Measurements from ENCODE around the gene USP20.
A peak's percentile ranks its signal among the peaks of the same experiment; 100 is the strongest.

The USP20 gene

DNA sequence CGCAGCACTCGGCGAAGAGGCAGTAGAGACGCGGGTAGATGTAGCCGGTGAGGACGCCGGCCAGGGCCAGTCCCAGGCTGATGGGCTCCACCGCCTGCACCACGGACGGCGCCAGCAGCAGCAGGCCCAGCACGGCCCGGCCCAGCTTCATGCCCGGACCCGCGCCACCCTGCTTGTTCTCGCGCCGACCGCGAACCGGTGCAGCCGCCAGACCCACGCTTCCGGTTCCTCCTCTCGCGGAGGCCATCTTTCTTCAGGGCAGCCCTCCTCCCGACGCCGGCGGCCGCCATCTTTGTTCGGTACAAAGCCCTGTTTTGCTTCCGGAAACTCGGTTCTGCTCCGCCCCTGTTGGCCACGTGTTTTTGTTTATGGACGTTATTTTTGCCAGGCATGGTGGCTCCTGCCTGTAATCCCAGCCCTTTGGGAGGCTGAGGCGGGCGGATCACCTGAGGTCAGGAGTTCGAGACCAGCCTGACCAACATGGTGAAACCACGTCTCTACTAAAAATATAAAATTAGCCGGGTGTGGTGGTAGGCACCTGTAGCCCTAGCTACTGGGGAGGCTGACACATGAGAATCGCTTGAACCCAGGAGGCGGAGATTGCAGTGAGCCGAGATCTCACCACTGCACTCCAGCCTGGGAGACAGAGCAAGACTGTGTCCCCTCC is 11.2 kb upstream of the USP20 start, which contains the start of gene TOR1A:
TSS of gene TOR1A (minus strand) at position 202 of the 667 bp plus-strand sequence. CDS start at position 151, 51 bp downstream.
- DNase-seq (ENCODE audit: low read depth in 3 of 3), result peak; percentile 81 to 85 (median 85)

DNA sequence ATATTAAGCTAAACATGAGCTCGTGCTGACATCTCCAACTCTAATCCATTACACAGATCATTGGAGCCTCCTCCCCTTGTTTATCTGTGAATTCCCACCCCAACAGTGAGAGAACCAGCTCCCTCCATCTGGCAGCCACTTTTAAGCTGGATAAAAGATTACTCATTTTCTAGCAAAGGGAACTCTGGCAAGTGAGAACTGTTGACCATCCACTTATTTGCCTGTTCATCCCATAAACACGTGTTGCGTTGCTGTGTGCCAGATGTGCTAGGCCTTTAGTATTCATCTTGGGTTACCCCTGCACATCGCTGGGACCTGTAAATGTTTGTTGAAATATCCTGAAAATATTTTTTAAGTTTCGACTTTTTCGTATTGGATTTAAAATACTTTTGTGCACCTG is 8.9 kb upstream of the USP20 start:
- DNase-seq (ENCODE audit: low read depth in 3 of 3), result no peak

DNA sequence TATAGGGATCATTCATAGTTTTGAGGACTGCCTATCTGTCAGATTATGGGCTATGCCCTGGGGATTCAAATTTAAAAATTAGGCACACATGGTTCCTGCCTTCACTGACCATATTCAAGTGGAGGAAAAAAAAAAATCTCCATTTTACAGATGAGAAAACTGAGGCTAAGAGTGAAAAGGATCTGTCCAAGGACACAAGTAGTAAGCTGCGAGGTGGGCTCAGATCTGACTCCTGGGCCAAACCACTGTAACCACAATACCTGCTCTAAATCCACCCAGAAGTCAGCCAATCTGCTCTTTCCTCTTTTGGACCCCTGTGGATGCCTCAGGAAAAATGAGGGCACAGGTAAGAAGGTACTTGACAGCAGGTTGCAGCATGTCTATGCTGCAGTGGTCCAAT is 8.5 kb upstream of the USP20 start:
- DNase-seq (ENCODE audit: low read depth in 3 of 3), result no peak

DNA sequence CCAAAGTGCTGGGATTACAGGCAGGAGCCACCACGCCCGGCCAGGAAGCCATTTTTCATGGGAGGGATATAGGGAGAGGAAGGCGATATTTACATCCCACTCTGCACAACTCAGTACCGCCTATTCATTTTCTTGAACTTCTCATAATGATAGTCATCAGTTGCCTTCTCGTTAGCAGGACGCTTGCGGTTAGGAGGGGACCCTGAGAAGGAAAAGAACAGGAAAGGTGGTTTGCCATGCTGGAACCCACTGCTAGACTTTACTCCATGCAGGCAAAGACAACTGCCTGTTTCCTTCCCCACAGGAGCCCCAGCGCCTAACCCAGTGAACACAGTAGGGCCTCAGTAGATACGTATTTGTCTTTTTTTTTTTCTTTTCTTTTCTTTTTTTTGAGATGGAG is 7.2 kb upstream of the USP20 start:
- no peak for DNase-seq (ENCODE audit: low read depth in 3 of 3)

DNA sequence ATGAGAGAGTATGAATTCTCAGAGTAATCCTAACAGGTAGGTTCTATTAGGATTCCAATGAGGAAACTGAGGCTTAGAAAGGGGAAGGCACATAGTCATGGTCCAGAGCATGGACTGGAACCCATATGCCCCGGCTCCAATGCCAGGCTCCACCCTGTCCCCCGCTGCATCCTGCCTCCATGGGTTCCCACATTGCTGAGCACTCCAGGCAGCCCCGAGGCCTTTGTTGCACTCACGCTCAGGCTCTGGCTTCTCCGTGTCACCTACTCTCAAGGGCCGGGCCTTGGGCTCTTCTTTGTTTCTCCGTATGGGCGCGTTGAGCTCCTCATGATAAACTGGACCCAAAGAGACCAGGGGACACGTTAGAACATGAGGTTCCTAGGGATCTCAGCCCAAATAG is 6.3 kb upstream of the USP20 start:
- no peak for DNase-seq (ENCODE audit: low read depth in 3 of 3)

DNA sequence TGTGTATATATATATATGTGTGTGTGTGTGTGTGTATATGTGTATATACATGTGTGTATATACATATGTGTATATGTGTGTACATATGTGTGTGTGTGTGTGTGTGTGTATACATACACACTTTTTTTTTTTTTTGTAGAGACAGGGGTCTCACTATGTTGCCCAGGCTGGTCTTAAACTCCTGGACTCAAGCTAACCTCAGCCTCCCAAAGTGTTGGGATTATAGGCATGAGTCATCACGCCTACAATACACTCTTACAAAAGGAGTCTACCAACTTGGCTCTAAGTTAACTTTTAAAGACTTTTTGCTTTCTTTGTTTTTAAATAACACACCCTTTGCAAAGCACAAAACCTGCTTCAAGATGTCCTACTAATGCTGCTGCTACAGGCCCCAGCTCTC is 2.3 kb upstream of the USP20 start:
- DNase-seq (ENCODE audit: low read depth in 3 of 3), result no peak

DNA sequence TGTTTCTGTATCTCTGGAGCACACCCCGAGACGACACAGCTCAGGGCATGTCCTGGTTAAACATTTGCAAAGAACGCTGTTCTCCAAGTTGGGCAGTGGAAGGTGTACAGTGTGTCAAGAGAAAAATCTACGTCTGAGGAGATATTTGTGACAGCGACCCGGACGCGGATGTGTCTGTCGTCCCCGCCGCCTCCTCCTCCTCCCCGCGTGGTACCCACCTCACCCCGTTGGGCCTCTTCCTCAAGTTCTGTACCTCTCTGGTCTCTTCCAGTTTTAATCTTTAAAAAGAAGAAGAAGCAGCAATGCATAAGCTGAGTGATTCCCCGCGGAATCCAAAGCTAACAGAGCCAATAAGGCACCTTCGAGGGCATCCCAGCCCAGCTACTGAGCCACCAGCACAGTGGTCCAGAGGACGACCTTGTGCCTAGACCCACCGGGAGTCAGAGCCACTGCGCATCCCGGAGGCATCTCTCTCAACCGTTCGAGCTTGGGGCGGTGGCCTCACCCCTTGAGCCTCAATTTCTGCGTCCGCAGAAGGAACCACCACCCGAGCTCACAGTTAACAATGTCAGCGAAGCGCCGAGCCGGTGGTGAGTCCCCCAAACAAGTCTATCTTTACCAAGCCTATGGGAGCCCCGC is 650 bp upstream of the USP20 start:
- no peak for DNase-seq (ENCODE audit: low read depth in 3 of 3)

DNA sequence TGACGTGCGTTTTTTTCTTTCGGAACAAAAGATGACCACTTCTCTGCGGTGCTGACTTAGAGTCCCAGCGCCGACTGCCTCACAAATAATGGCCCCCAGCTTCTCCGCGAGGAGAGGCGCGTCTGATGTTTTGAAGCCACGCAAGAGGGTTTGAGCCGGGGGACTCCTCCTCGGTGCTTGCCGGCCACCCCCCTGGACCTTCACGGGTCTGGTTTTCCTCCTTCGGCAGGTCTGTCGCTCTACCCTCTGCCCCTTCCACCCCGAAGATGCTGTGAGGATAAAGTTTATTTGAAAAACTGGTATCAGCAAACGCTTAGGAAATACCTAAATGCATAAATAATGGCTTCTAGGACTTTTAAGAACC is 584 bp downstream of the USP20 start:
- DNase-seq (ENCODE audit: low read depth in 3 of 3), result no peak

DNA sequence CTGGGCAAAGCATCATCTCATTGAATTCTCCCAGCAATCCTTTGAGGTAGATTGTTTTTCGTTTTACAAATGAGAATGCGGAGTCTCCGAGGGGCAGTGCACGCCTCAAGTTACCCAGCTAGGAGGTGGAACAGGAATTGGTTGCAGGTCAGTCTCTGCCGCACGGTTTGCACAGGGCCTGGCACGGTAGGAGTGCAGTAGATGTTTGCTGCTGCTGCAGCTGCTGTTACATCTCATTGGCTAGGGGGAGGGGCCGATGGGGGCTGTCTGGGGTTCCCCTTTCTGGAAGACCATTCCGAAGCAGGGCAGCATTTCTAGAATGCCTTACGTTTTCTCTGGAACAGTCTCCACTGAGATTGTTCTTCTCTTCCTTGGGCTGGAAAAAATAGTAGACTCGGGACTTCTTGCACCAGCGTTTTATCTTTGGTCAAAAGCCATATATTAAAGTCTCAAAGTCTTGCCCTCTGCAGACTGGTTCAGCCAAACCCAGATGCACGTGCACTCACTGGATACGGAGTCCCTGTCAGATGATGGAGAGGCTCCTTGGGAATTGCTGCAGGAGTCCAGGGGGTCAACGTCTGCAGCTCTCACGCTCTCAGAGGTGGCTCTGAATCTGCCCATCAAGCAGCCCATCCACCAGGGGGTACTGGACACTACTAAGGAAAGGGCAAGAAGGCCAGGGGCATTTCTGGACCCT is 1.2 kb downstream of the USP20 start:
- DNase-seq (ENCODE audit: low read depth in 3 of 3), result no peak

DNA sequence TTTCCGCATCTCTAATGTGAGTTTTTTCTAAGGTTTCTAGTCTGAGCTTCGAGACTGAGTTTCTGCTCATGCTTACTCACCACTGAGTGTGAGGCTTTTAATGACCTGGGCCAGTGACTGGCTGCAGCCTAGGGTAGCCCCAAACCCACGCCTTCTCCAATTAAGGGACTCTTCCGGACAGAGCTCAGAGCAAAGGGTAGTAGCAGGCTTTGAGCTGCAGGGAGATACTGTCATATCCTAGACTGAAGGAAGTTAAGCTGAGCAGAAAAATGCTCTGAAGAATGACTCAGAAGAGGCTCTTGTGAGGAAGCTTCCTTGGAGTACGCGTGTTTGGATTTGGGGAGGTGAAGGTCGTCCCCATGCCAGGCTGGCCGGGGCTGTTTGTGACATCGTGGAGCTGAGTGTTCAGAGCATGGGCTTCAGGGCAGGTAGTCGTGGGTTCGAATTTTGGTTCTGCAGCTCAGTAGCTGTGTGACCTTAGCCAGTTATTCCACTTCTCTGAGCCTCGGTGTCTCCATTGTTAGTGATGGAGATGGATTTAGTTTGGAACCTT is 3.5 kb downstream of the USP20 start:
- no peak for DNase-seq (ENCODE audit: low read depth in 3 of 3)

DNA sequence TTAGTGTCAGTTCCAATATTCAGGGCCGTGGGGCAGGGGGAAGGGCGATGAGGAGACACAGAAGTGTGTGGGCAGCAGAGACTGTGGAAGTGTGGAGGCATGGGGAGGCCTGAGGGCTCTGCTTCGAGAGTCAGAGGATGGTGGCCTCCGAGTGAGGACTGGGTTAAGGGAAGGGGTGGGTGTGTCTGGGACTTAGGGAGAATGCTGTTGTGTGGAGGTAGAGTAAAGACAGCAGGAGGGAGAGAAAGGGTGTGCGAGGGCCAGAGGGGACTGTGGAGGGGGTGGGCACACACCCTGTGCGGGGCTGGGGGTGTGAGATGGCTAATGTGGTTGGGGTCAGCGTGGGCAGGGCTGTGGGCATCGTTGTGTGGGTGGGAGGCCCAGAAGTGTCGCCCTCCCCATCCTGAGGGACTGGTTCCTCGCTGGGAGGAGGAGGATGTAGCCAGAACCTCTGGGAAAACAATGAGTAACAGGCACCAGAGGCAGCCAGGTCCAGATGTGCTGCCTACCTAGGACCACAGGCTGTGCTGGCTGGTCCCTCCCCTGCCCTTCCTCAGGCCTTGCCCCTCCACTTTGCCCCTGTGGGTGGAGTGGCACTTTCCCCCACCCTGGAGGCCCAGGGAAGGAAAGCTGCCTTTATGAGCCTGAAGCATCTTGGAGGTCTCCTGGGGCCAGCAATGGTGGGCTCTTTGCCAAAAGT is 4.2 kb downstream of the USP20 start:
- no peak for DNase-seq (ENCODE audit: low read depth in 3 of 3)

DNA sequence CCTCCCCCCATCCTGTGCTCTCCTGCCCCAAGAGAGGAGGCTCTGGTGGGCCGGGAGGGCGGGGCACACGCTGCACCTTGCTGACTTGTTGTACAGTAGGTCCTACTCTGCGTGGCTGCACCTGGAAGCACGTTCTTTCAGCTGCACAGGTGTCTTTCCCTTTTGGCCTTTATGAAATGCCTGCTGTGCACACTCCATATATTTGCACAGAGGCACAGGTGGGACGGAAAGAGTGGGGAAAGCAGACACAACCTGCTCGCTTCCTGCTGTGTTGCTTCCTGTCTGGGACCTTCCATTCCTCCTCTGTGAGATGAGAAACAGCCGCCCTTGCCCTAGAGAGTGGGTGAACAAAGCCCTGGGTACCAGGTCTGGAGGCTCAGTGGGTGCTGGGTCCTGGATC is 4.8 kb downstream of the USP20 start:
- no peak for DNase-seq (ENCODE audit: low read depth in 3 of 3)

DNA sequence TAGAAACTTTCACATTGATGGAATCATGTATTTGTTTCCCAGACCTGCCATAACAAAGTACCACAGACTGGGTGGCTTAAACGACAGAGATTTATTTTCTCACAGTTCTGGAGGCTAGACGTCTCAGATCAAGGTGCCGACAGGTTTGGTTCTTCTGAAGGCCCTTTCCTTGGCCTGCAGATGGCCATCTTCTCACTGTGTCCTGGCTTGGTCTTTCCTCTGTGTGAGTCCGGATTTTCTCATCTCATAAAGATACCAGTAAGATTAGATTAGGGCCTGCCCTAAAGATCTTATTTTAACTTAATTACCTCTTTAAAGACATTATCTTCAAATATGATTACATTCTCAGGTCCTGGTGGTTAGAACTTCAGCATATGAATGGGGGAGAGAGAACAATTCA is 5.8 kb downstream of the USP20 start:
- no peak for DNase-seq (ENCODE audit: low read depth in 3 of 3)

DNA sequence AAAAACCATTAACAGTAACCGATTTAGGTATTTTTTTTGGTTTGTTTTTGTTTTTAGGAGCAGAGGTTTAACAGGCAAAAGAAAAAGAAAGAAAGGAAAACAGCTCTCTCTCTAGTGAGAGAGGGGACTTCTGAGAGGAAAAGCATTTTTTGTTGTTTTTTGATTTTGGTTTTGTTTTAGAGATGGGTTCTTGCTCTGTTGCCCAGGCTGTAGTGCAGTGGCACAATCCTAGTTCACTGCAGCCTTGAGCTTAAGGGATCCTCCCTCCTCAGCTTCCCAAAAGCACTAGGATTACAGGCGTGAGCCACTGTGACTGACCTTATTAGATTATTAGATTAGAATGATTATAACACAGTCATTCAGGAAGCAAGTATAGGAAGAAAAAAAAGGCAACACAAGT is 10.1 kb downstream of the USP20 start:
- no peak for DNase-seq (ENCODE audit: low read depth in 3 of 3)

DNA sequence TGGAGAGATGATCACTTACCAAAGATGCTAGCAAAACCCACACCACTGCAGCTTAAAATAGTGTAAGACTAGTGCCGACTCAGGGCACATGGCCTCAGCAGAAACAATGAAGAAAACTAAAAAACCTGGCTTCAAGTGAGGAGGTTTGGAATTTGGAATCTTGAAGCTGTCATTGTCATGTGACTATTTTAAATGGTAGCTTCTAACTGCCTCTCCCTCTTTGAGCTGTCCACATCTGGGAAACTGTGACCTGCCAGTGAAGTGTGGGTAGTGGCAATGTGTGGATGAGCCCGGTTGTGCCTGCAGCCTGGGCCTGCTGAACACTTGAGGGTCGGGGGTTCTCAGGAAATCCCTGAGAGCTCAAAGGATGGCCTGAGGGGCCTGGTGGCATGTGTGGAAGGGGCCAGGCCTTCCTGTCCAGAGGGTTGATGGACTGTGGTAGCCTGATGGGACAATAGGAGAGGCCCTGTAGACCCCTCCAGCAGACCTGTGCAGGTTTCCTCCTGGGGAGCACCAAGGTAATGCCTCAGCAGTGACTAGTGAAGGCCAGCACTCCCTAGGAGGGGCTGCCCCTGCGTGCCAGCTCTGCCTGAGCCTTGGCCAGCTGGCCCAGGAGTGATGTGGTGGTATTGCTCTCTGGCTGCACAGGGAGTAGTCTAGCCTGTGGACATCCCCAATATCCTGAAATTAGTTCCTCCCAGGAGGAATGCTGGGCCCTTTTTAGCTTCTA is 13.6 kb downstream of the USP20 start:
- DNase-seq (ENCODE audit: low read depth in 3 of 3), result no peak

DNA sequence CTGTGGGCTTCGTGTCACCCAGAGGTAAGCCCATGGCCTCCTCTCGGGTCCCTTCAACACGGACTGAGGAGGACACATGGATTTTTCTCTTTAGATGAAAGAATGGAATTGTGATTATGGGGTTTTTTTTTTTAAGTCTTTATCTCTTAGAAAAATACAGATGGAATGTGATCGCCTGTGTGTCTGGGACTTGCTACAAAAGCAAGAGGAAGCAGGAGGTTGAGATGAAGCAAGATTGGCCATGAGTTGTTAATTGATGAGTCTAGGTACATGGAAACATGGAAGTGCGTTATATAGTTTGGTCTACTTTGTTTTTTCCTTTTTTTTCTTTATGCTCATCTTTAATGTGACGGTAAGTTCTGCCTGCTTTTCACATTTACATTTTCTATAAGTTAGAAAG is 14.6 kb downstream of the USP20 start:
- DNase-seq (ENCODE audit: low read depth in 3 of 3), result no peak

DNA sequence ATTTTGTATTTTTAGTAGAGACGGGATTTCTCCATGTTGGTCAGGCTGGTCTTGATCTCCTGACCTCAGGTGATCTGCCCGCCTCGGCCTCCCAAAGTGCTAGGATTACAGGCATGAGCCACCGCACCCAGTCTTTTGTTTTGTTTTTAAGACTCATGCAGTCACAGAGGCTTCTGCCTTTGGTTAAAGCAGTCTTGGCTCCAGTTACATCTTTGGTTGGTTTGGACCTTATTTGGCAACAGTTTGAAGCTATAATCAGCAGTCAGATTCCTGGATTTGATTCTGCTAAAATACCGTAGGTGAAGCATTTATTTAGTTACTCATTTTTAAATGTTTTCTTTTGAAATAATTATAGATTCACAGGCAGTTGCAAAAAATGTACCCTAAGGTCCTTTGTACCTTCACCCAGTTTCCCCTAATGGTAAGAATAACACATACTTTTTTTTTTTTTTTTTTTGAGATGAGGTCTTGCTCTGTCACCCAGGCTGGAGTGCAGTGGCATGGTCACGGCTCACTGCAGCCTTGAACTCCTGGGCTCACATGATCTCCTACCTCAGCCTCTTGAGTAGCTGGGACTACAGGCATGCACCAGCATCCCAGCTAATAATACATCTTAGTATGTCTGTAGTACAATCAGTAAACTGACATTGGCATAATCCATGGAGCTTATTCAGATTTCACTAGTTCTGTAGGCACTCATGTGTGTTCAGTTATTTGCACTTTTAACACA is 15.7 kb downstream of the USP20 start:
- DNase-seq (ENCODE audit: low read depth in 3 of 3), result no peak

DNA sequence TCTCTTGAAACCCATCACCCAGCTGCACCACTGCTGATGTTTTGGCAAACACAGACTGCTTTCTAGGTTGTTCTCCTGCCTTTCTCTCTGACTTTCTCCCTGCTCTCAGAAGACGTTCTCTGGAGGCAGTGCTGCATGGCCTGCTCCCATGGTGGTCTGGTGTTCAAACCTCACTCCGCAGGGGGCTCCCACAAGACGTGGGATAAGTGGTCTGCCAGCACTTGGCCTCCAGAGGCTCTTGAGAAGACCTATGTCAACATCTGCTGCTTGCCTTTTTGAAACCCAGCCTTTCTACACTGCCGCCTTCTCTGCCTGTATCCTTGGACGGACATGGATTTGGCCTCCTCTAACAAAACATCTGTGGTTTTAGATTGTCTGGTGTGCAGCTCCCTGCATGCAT is 16.6 kb downstream of the USP20 start:
- DNase-seq (ENCODE audit: low read depth in 3 of 3), result no peak

DNA sequence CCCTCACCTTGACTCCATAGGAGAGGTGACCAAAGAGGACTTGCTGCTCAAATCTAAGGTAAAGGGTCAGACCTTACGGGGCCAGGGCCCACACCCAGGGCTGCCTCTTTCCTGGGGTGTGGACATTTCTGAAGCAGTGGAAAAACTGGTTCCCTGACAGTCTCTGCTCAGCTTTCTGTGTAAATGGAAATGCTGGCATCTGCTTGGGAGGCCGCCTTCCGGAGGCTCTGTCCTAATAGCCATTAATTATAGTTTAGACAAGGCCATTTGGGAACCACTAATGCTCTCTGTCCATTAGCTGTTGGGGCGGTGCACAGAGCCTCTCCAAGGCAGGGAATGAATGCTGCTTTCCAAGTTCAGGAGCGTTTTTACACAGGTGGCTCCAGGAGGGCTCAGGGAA is 17.3 kb downstream of the USP20 start:
- DNase-seq (ENCODE audit: low read depth in 3 of 3), result no peak

DNA sequence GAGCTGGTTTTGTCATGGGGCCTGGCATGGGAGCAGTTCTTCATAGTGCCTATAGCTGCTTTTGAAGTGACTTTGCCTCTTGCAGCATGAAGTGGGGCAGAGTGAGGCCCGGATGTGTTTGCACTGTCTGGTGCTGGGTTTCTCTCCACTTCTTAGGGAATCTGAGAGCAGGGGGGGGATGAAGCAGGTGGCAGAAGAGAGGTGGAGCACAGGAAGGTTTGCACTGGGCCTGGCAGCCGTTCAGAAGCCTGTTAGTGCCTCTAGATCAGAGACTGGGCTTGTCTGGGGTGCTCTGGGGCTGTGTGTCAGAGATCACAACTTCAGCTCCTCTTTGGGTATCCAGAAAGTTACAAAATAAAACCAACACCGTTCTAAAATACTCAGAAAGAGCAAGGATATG is 18.4 kb downstream of the USP20 start:
- DNase-seq (ENCODE audit: low read depth in 3 of 3), result no peak

DNA sequence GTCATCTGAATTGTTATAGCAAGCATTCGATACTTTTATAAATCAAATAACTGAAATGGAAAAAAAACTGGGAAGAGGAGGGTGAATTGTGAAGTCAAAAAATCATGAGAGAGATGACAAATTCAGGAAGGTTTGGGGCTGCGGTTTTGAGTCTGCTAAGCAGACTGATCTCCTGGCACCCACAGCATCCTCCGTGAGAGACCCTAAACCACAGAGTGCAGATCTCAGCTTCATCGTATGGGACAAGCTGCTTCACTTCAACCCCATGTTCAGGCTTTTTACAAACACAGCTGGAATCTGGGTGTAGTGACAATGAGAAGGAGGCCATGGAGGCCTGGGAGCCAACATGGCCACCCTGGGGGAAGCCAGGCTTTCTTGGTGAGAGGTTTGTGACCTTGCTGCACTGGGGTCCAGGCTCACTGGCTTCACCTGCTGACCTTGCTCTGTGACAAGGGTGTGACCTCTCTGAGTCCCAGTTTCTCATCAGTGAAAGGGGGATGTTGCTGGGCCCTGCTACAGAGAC is 19.4 kb downstream of the USP20 start:
- DNase-seq (ENCODE audit: low read depth in 3 of 3), result no peak
